Kidney (tissue), 22 donors: Measurements from ENCODE around the gene WDR26. TPM values are rescaled to one million over a fixed set of nuclear protein-coding genes. Genes with fewer than 3 reads are reported as not detected.
"Not testable (repeated sequence)": the region's sequence is repeated elsewhere in the genome, so short reads cannot be mapped to it uniquely, and the experiment has no call there.

Experiments
- DNase-seq, 5 donors: peaks; one replicate each; pipeline ENCODE4 v3.0.0-alpha.2; 2013 to 2020
- FAIRE-seq: peaks from 2 replicates; lab custom pipeline; 2012; peaks lifted over from hg19 to GRCh38; lab: Jason Lieb, UNC
- H3K27ac ChIP-seq, 2 donors: one replicate each; pipeline ENCODE4 v1.7.0; 2013; ENCODE audit warnings: low read depth in 2 of 2, low read length in 2 of 2, inconsistent platforms in 1 of 2
- H3K27me3 ChIP-seq: one replicate; pipeline ENCODE4 v1.7.1; 2013; ENCODE audit warnings: low read length, inconsistent platforms; ENCODE audit not compliant: control insufficient read depth, insufficient read depth
- H3K36me3 ChIP-seq, 3 donors: one replicate each; pipeline versions ENCODE4 v1.7.0 to v1.7.1; 2013; ENCODE audit warnings: low read length in 3 of 3, control low read depth in 1 of 3, inconsistent platforms in 1 of 3; ENCODE audit not compliant: insufficient read depth in 3 of 3, control insufficient read depth in 2 of 3
- H3K4me1 ChIP-seq, 3 donors: one replicate each; pipeline versions ENCODE4 v1.7.0 to v1.7.1; 2013; ENCODE audit warnings: low read length in 3 of 3, inconsistent platforms in 1 of 3, low read depth in 1 of 3; ENCODE audit not compliant: control insufficient read depth in 2 of 3, insufficient read depth in 2 of 3
- H3K4me3 ChIP-seq, 3 donors: one replicate each; pipeline versions ENCODE4 v1.7.0 to v1.8.1; 2013; ENCODE audit warnings: low read length in 3 of 3, control low read depth in 1 of 3, inconsistent platforms in 1 of 3
- H3K9ac ChIP-seq, 3 donors: one replicate each; pipeline versions ENCODE4 v1.7.0 to v1.7.1; 2013; ENCODE audit warnings: low read length in 3 of 3, control low read depth in 1 of 3, inconsistent platforms in 1 of 3
- H3K9me3 ChIP-seq, 3 donors: one replicate each; pipeline versions ENCODE4 v1.7.0 to v1.7.1; 2013; ENCODE audit warnings: low read length in 3 of 3, control low read depth in 1 of 3, inconsistent platforms in 1 of 3; ENCODE audit not compliant: control insufficient read depth in 2 of 3, insufficient read depth in 1 of 3
- CTCF ChIP-seq: IDR thresholded peaks from 3 replicates; pipeline ENCODE4 v1.5.1; 2012; ENCODE audit warnings: mild to moderate bottlenecking, moderate library complexity, borderline replicate concordance; ENCODE audit not compliant: insufficient read depth; ENCODE audit errors: extremely low read depth
- intact Hi-C: fragments of 100-400 bp; cut with DNase I; formaldehyde crosslinking; loops from one replicate; pipeline ENCODE4 v1.11.1; 2022
- long read RNA-seq, 10 donors: library from polyadenylated mRNA in 1 of 10; unstranded in 1 of 10; transcript quantifications; one replicate each; pipeline ENCODE4 v2.0.0 and lab custom pipeline, GENCODE V29; 2021 to 2026
- polyA plus RNA-seq: library from polyadenylated mRNA; stranded (reverse); fragments of 350-450 nt; fragmentation: Illumina TruSeq; extraction: RNeasy Lipid Tissue Mini Kit (QIAGEN cat#74804); gene quantifications from one replicate; pipeline ENCODE4 v1.2.3, GENCODE V29; 2014; ENCODE audit warnings: low read depth, low replicate concordance; ENCODE audit not compliant: insufficient read depth
- total RNA-seq: library from RNA; stranded (reverse); fragmentation: NEBNext Ultra II Directional; extraction: Animal tissue kit (Norgen Biotek cat#: 25700); gene quantifications from one replicate; pipeline ENCODE4 v1.2.1, GENCODE V29; 2021
- donor health status: control.
- donor health status: control.
- donor health status: control.
- donor health status: control.
- donor health status: control.
- donor health status: DM: yes; HTN: yes; CAD: no.
- donor health status: Normal renal cell carcinoma (clear cell type).

WDR26 gene
- 77.5 TPM for total RNA-seq
- polyA plus RNA-seq: 23.9 TPM
- long read RNA-seq, donor 1: 0 reads
- long read RNA-seq, donor 2: 0 reads
- long read RNA-seq, donor 3, full-length matches to known transcripts: 2 of 2 reads
- long read RNA-seq, donor 3, partial matches to known transcripts: 0 of 2 reads
- long read RNA-seq, donor 3, other reads (novel, unspliced or antisense): 0 of 2 reads
- long read RNA-seq, donor 4: 0 reads
- long read RNA-seq, donor 5: 0 reads
- long read RNA-seq, donor 6: 0 reads
- long read RNA-seq, donor 7, full-length matches to known transcripts: 2 of 14 reads
- long read RNA-seq, donor 7, partial matches to known transcripts: 0 of 14 reads
- long read RNA-seq, donor 7, other reads (novel, unspliced or antisense): 12 of 14 reads
- long read RNA-seq, donor 8, full-length matches to known transcripts: 1 of 20 reads
- long read RNA-seq, donor 8, partial matches to known transcripts: 13 of 20 reads
- long read RNA-seq, donor 8, other reads (novel, unspliced or antisense): 6 of 20 reads
- long read RNA-seq, donor 9: 0 reads
- long read RNA-seq, donor 10, partial matches to known transcripts: 0 of 7 reads
- long read RNA-seq, donor 10, other reads (novel, unspliced or antisense): 6 of 7 reads

GRCh38 chr1:224434691-224435317 is at the start of gene WDR26:
WDR26 (minus strand) TSS chr1:224434797.
- Histone ChIP-seq H3K36me3 (peaks cover 0 to 5% (median 0%) of the 10 kb centered on the region in 3 donors), H3K4me1 (peaks cover 4 to 22% (median 17%) of the 10 kb centered on the region in 3 donors), H3K9ac (peak within 1 kb of the TSS; percentile 90 to 94 (median 94)), H3K27ac (peak within 1 kb of the TSS; percentile 96 to 98), H3K9me3 (no peaks in the 10 kb centered on the region), H3K4me3 (peak within 1 kb of the TSS; percentile 92 to 95 (median 95)), H3K27me3 (no peaks in the 10 kb centered on the region)
- intact Hi-C loops: no loop called here
- DNase-seq (peak; percentile 90 to 96 (median 93)), FAIRE-seq (no peak)
- TF ChIP-seq CTCF: no peak

GRCh38 chr1:224483206-224483605 is 48.6 kb upstream of the WDR26 start:
- H3K4me3 ChIP-seq, H3K4me1 ChIP-seq, H3K36me3 ChIP-seq, H3K9me3 ChIP-seq, FAIRE-seq, H3K9ac ChIP-seq, H3K27me3 ChIP-seq, H3K27ac ChIP-seq, intact Hi-C loops, DNase-seq: not testable (repeated sequence)

GRCh38 chr1:224482619-224483018 is 48.0 kb upstream of the WDR26 start:
- FAIRE-seq (no peak), DNase-seq (no peak)
- no peak for TF ChIP-seq CTCF
- H3K4me3 ChIP-seq: no peak overlapping the region
- no peaks in the 10 kb centered on the region for H3K4me1 ChIP-seq
- no peak overlapping the region for H3K27ac ChIP-seq
- intact Hi-C loops: no loop called here
- no peaks in the 10 kb centered on the region for H3K9me3 ChIP-seq
- no peaks in the 10 kb centered on the region for H3K27me3 ChIP-seq
- H3K36me3 ChIP-seq: no peaks in the 10 kb centered on the region
- H3K9ac ChIP-seq: no peak overlapping the region

- H3K4me1 ChIP-seq: no peaks in the 10 kb centered on the region
- FAIRE-seq (no peak), DNase-seq (no peak)
- no peak overlapping the region for H3K4me3 ChIP-seq
- H3K36me3 ChIP-seq: no peaks in the 10 kb centered on the region
- no peak overlapping the region for H3K27ac ChIP-seq
- no peaks in the 10 kb centered on the region for H3K27me3 ChIP-seq
- H3K9me3 ChIP-seq: no peaks in the 10 kb centered on the region
- intact Hi-C loops: no loop called here
- H3K9ac ChIP-seq: no peak overlapping the region
- TF ChIP-seq CTCF: no peak
Measured at GRCh38 chr1:224481601-224482000, 47.0 kb upstream of the WDR26 start.

- FAIRE-seq, intact Hi-C loops, H3K27me3 ChIP-seq, DNase-seq, H3K9ac ChIP-seq, H3K4me1 ChIP-seq, H3K36me3 ChIP-seq, H3K27ac ChIP-seq, H3K9me3 ChIP-seq, H3K4me3 ChIP-seq: not testable (repeated sequence)
Measured at GRCh38 chr1:224480888-224481459, 46.4 kb upstream of the WDR26 start.
